ENCODE data around the gene MOCS1.
"Not testable (repeated sequence)": the region's sequence is repeated elsewhere in the genome, so short reads cannot be mapped to it uniquely, and the experiment has no call there.

Gene MOCS1

GRCh38 chr6:39934131-39934757 is at the start of gene MOCS1:
Gene MOCS1 (minus strand): TSS chr6:39934462. CDS start chr6:39934417, 45 bp downstream.
- H3K4me3 ChIP-seq (ENCODE audit: low read depth, low read length), result peak within 1 kb of the TSS; percentile 77
- DNase-seq (ENCODE audit: low read depth), result no peak

- no peak overlapping the region for H3K4me3 ChIP-seq (ENCODE audit: low read depth, low read length)
- no peak for DNase-seq (ENCODE audit: low read depth)
Measured at GRCh38 chr6:39984051-39984450, 49.8 kb upstream of the MOCS1 start.

GRCh38 chr6:39983193-39983592 is 48.9 kb upstream of the MOCS1 start:
- no peak overlapping the region for H3K4me3 ChIP-seq (ENCODE audit: low read depth, low read length)
- DNase-seq (ENCODE audit: low read depth), result no peak

GRCh38 chr6:39982720-39983119 is 48.5 kb upstream of the MOCS1 start:
- H3K4me3 ChIP-seq (ENCODE audit: low read depth, low read length), result no peak overlapping the region
- no peak for DNase-seq (ENCODE audit: low read depth)

- H3K4me3 ChIP-seq (ENCODE audit: low read depth, low read length), result no peak overlapping the region
- DNase-seq (ENCODE audit: low read depth), result no peak
Measured at GRCh38 chr6:39980839-39981580, 46.7 kb upstream of the MOCS1 start.

- H3K4me3 ChIP-seq (ENCODE audit: low read depth, low read length), result no peak overlapping the region
- DNase-seq (ENCODE audit: low read depth), result no peak
Measured at GRCh38 chr6:39979461-39980328, 45.4 kb upstream of the MOCS1 start.

- H3K4me3 ChIP-seq (ENCODE audit: low read depth, low read length), result no peak overlapping the region
- no peak for DNase-seq (ENCODE audit: low read depth)
Measured at GRCh38 chr6:39978240-39978639, 44.0 kb upstream of the MOCS1 start.

- H3K4me3 ChIP-seq (ENCODE audit: low read depth, low read length), result no peak overlapping the region
- no peak for DNase-seq (ENCODE audit: low read depth)
Measured at GRCh38 chr6:39973661-39974060, 39.4 kb upstream of the MOCS1 start.

GRCh38 chr6:39972717-39973116 is 38.5 kb upstream of the MOCS1 start:
- not testable (repeated sequence) for H3K4me3 ChIP-seq (ENCODE audit: low read depth, low read length); DNase-seq (ENCODE audit: low read depth)

GRCh38 chr6:39971131-39971530 is 36.9 kb upstream of the MOCS1 start:
- DNase-seq (ENCODE audit: low read depth), result not testable (repeated sequence)

GRCh38 chr6:39965751-39966150 is 31.5 kb upstream of the MOCS1 start:
- DNase-seq (ENCODE audit: low read depth), result no peak
- H3K4me3 ChIP-seq (ENCODE audit: low read depth, low read length), result no peak overlapping the region

More at GRCh38 chr6:39971131-39971530, 36.9 kb upstream of the MOCS1 start:
- not testable (repeated sequence) for H3K4me3 ChIP-seq (ENCODE audit: low read depth, low read length)

GRCh38 chr6:39964530-39964929 is 30.3 kb upstream of the MOCS1 start:
- DNase-seq (ENCODE audit: low read depth), result no peak
- H3K4me3 ChIP-seq (ENCODE audit: low read depth, low read length), result no peak overlapping the region

GRCh38 chr6:39964094-39964493 is 29.8 kb upstream of the MOCS1 start:
- no peak for DNase-seq (ENCODE audit: low read depth)

GRCh38 chr6:39962831-39963230 is 28.6 kb upstream of the MOCS1 start:
- DNase-seq (ENCODE audit: low read depth), result no peak
- no peak overlapping the region for H3K4me3 ChIP-seq (ENCODE audit: low read depth, low read length)

More at GRCh38 chr6:39964094-39964493, 29.8 kb upstream of the MOCS1 start:
- H3K4me3 ChIP-seq (ENCODE audit: low read depth, low read length), result no peak overlapping the region

- no peak overlapping the region for H3K4me3 ChIP-seq (ENCODE audit: low read depth, low read length)
- peak; percentile 41 for DNase-seq (ENCODE audit: low read depth)
Measured at GRCh38 chr6:39961178-39961577, 26.9 kb upstream of the MOCS1 start.

GRCh38 chr6:39958947-39959346 is 24.7 kb upstream of the MOCS1 start:
- DNase-seq (ENCODE audit: low read depth), result no peak
- H3K4me3 ChIP-seq (ENCODE audit: low read depth, low read length), result no peak overlapping the region

- no peak overlapping the region for H3K4me3 ChIP-seq (ENCODE audit: low read depth, low read length)
- DNase-seq (ENCODE audit: low read depth), result peak; percentile 5
Measured at GRCh38 chr6:39956936-39957335, 22.7 kb upstream of the MOCS1 start.

- H3K4me3 ChIP-seq (ENCODE audit: low read depth, low read length), result no peak overlapping the region
- DNase-seq (ENCODE audit: low read depth), result no peak
Measured at GRCh38 chr6:39953076-39953618, 18.9 kb upstream of the MOCS1 start.

- DNase-seq (ENCODE audit: low read depth), result no peak
- H3K4me3 ChIP-seq (ENCODE audit: low read depth, low read length), result no peak overlapping the region
Measured at GRCh38 chr6:39952167-39952566, 17.9 kb upstream of the MOCS1 start.

- no peak for DNase-seq (ENCODE audit: low read depth)
- H3K4me3 ChIP-seq (ENCODE audit: low read depth, low read length), result no peak overlapping the region
Measured at GRCh38 chr6:39951716-39952115, 17.5 kb upstream of the MOCS1 start.

Measured in skeletal muscle cell (primary cell).